Smooth muscle cell of bladder (primary cell): ENCODE measurements around the gene POLR2I. TPM values are rescaled to one million over a fixed set of nuclear protein-coding genes. Genes with fewer than 3 reads are reported as not detected.

ENCODE experiments used
- total RNA-seq: library from RNA; depleted of rRNA; stranded (reverse); fragments of >200 nt; gene quantifications from 2 replicates; pipeline ENCODE4 v1.2.3, GENCODE V29; 2014

Gene POLR2I
- 90.0 and 102 TPM in 2 replicates for total RNA-seq

GRCh38 chr19:36114721-36115452 is at the start of gene POLR2I:
Gene POLR2I (minus strand): TSS chr19:36114875. CDS start chr19:36114856, 19 bp downstream.

DNA sequence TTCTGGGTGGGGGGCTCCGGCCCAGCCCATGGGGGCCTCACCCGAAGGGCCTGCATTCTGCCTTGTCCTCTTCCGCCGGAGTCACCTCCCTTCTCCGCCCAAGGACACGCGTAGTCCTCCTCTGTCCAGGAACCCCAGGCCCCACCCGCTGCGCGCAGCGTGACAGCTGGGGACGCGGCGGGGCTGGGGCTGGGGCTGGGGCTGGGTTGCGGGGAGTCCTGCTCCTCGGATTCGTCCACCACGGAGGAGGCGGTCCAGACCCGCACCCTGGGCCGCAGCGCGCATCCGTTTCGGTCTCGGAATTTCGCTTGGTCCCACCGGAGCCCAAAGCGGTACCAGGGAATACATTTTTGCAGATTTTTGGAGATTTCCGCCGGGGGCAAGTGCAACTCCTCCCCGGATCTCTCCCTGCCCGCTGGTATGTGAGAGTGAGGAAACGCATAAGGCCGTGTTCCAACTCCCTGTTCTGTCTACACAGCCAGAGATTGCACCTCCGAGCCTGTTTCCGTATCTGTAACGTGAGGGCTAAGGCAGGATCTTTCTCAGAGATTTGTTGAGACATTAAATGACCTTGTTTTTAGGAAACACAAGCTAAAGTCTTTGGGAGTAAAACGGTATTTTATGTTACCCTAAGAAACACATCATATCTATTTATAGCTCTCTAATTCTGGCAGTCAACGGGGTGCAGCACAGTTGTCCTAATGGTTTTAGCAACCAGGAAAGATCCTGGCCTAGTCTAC is 37.8 kb upstream of the POLR2I start, which contains the start of gene COX7A1:
Gene COX7A1, minus strand, starts transcription at position 96 of the 740 bp plus-strand sequence. Its CDS starts 40 bp downstream, at position 56.

GRCh38 chr19:36139473-36140303 is 25.0 kb upstream of the POLR2I start, which contains the start of gene CAPNS1:
Gene CAPNS1 (plus strand): TSS chr19:36140066. CDS start chr19:36141012, 946 bp downstream.

DNA sequence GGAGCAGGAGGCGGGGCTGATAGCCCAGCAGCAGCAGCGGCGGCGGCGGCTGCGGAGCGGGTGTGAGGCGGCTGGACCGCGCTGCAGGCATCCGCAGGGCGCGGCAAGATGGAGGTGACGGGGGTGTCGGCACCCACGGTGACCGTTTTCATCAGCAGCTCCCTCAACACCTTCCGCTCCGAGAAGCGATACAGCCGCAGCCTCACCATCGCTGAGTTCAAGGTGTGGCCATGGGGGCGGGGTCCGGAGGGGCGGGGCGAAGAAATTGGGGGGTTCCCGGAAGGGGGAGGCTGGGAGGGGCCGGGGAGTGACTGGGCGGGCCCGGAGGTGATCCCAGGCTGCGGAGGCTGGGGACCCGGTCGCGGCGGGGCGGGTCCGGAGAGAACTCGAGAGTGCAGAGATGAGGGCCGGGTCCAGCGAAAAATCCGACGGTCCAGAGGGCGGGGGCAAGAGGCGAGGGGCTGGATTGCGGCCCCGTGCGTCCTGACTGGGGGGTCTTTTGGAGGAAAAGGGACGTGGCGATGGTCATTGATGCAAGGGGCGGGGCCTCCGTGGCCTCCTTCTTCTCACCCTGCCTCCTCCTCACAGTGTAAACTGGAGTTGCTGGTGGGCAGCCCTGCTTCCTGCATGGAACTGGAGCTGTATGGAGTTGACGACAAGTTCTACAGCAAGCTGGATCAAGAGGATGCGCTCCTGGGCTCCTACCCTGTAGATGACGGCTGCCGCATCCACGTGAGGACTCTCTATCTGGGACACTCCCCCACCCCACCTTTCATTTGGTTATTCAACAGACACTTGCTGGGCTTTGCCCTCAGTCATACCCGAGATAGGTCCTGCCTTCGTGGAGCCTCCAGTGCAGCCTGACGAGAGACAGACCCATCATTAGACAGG is 1.0 kb upstream of the POLR2I start, which contains the start of gene TBCB:
Gene TBCB, plus strand, starts transcription at position 16 of the 891 bp plus-strand sequence. Its CDS starts 93 bp downstream, at position 109.

GRCh38 chr19:36110487-36111199 is 4.0 kb downstream of the POLR2I start, which contains the start of gene OVOL3:
Gene OVOL3 (plus strand): TSS chr19:36111143. CDS start chr19:36111203, 60 bp downstream.

Other genes with a start within 250 kb of the POLR2I start
- gene APLP1, start 246.3 kb downstream of the POLR2I start, total RNA-seq: 1.7 and 3.9 TPM in 2 replicates
- gene NFKBID, start 214.3 kb downstream of the POLR2I start, total RNA-seq: 2.7 and 3.8 TPM in 2 replicates
- 1.00 and 2.8 TPM in 2 replicates for gene HCST, start 212.3 kb downstream of the POLR2I start, total RNA-seq
- gene TYROBP, start 206.6 kb downstream of the POLR2I start, total RNA-seq: not detected in 2 replicates
- 1.00 and 2.4 TPM in 2 replicates for gene LRFN3, start 178.5 kb downstream of the POLR2I start, total RNA-seq
- gene SDHAF1, start 119.7 kb downstream of the POLR2I start, total RNA-seq: 12.1 and 14.5 TPM in 2 replicates
- gene SYNE4, start 106.1 kb downstream of the POLR2I start, total RNA-seq: 0.09 and 0.28 TPM in 2 replicates
- gene ALKBH6, start 100.7 kb downstream of the POLR2I start, total RNA-seq: 13.7 and 16.7 TPM in 2 replicates
- 7.8 and 11.9 TPM in 2 replicates for gene CLIP3, start 82.0 kb downstream of the POLR2I start, total RNA-seq
- 1.8 and 4.3 TPM in 2 replicates for gene THAP8, start 60.6 kb downstream of the POLR2I start, total RNA-seq
- 0.55 and 0.85 TPM in 2 replicates for gene WDR62, start 60.0 kb downstream of the POLR2I start, total RNA-seq
- gene OVOL3, start 3.7 kb downstream of the POLR2I start, total RNA-seq: not detected in 2 replicates
- gene TBCB, start 593 bp upstream of the POLR2I start, total RNA-seq: 196 and 210 TPM in 2 replicates
- 364 and 384 TPM in 2 replicates for gene CAPNS1, start 25.2 kb upstream of the POLR2I start, total RNA-seq
- gene COX7A1, start 37.6 kb upstream of the POLR2I start, total RNA-seq: 45.4 and 90.6 TPM in 2 replicates
- gene ZNF565, start 99.8 kb upstream of the POLR2I start, total RNA-seq: 4.6 and 5.6 TPM in 2 replicates
- gene ZNF146, start 100.2 kb upstream of the POLR2I start, total RNA-seq: 71.9 and 75.8 TPM in 2 replicates